Thyroid gland (tissue), 4 donors: ENCODE measurements around the gene AAMDC. TPM values are rescaled to one million over a fixed set of nuclear protein-coding genes. Genes with fewer than 3 reads are reported as not detected.
"Not testable (repeated sequence)": the region's sequence is repeated elsewhere in the genome, so short reads cannot be mapped to it uniquely, and the experiment has no call there.

Experiments used
- DNase-seq, 2 donors: peaks; one replicate each; pipeline ENCODE4 v3.0.0-alpha.2; 2019
- H3K27ac ChIP-seq, 3 donors: fragments of 200-600 bp; sonication (generic); 1 replicate in 2 of 3; 2 replicates in 1 of 3; pipeline ENCODE4 v1.5.1; 2016 to 2019; ENCODE audit warnings: mild to moderate bottlenecking in 1 of 3, moderate library complexity in 1 of 3
- H3K27me3 ChIP-seq: fragments of 200-600 bp; sonication (generic); one replicate; pipeline ENCODE4 v1.5.1; 2019
- H3K36me3 ChIP-seq, 2 donors: fragments of 200-600 bp; sonication (generic); one replicate each; pipeline ENCODE4 v1.5.1; 2016 to 2019
- H3K4me1 ChIP-seq, 2 donors: fragments of 200-600 bp; sonication (generic); one replicate each; pipeline ENCODE4 v1.5.1; 2017 to 2019
- H3K4me3 ChIP-seq, 3 donors: fragments of 200-600 bp; sonication (generic); replicated peaks in 1 of 3; 1 replicate in 2 of 3; 2 replicates in 1 of 3; pipeline ENCODE4 v1.5.1; 2016; ENCODE audit warnings: mild to moderate bottlenecking in 1 of 3
- H3K9me3 ChIP-seq: fragments of 200-600 bp; sonication (generic); one replicate; pipeline ENCODE4 v1.5.1; 2017
- POLR2A ChIP-seq, 2 donors: fragments of 450-650 bp; IDR thresholded peaks; one replicate each; pipeline ENCODE4 v1.6.1; 2017; ENCODE audit warnings: antibody characterized with exemption in 2 of 2, mild to moderate bottlenecking in 2 of 2, moderate library complexity in 1 of 2
- WGBS, 2 donors: methylation state at CpG; one replicate each; pipeline ENCODE4 v1.1.5; 2017; 5-methylcytosine and 5-hydroxymethylcytosine counted together
- intact Hi-C: fragments of 100-400 bp; cut with DNase I; formaldehyde crosslinking; loops from one replicate; pipeline ENCODE4 v1.15.1; 2023
- total RNA-seq, 4 donors: library from RNA; depleted of rRNA; stranded (reverse); fragments of >200 nt; gene quantifications; one replicate each; pipeline ENCODE4 v1.2.3, GENCODE V29; 2016
- TF ChIP-seq, protein P1 (sequence below), 6 experiments: fragments of 200-600 bp in 3 of 6; fragments of 450-650 bp in 3 of 6; sonication (generic) in 3 of 6; IDR thresholded peaks; one replicate each; pipeline ENCODE4 v1.5.1; 2016 to 2019; ENCODE audit warnings: antibody characterized with exemption in 6 of 6, mild to moderate bottlenecking in 2 of 6, inconsistent platforms in 1 of 6, moderate library complexity in 1 of 6

AAMDC gene
- total RNA-seq, 4 donors from 2014 or later = 33.6 to 60.5 (median 39.0) TPM

DNA sequence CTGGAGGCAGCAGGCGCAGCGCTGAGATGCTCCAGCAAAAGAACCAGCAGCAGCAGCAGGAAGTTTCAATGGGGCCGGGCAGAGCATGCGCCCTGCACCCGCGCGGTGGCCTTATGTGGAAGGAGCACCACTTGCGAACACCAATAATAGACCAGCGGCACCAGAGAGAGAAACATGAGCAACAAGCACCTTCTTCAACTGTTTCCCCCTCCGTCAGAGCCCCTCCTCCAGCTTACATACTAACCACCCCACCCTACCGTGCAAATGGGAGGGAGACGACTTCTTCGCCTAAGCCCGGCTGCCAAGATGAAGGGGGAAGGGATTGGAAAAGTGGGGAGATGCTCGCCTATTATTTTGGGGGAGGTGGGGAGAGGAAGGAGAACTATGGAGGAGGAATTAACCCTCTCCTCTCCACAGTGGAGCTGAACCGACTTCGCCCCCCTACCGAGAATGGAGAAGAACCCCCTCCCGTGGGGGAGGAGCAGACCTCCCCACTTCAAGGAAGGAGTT lies 1.5 kb upstream of the AAMDC start:
- peaks cover 10 to 35% of the 10 kb centered on the region in 2 donors for H3K4me1 ChIP-seq
- DNase-seq = peak; percentile 87 to 89
- no peaks in the 10 kb centered on the region for H3K9me3 ChIP-seq
- H3K36me3 ChIP-seq = no peaks in the 10 kb centered on the region
- WGBS, 2 donors = 1% methylated on average over 19 of the region's 19 CpGs
- intact Hi-C loops = no loop called here
- peak overlapping the region; percentile 69 to 99 (median 99) for H3K4me3 ChIP-seq
- TF ChIP-seq, protein P1, sequence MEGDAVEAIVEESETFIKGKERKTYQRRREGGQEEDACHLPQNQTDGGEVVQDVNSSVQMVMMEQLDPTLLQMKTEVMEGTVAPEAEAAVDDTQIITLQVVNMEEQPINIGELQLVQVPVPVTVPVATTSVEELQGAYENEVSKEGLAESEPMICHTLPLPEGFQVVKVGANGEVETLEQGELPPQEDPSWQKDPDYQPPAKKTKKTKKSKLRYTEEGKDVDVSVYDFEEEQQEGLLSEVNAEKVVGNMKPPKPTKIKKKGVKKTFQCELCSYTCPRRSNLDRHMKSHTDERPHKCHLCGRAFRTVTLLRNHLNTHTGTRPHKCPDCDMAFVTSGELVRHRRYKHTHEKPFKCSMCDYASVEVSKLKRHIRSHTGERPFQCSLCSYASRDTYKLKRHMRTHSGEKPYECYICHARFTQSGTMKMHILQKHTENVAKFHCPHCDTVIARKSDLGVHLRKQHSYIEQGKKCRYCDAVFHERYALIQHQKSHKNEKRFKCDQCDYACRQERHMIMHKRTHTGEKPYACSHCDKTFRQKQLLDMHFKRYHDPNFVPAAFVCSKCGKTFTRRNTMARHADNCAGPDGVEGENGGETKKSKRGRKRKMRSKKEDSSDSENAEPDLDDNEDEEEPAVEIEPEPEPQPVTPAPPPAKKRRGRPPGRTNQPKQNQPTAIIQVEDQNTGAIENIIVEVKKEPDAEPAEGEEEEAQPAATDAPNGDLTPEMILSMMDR (IDR thresholded peaks at IDR 0.05) = peak in 4 of 6 experiments; percentile 12 to 40 (median 22)
- TF ChIP-seq POLR2A (IDR thresholded peaks at IDR 0.05) = peak in 1 of 2 donors; percentile 77
- H3K27me3 ChIP-seq = no peaks in the 10 kb centered on the region
- peak overlapping the region; percentile 95 to 98 (median 96) for H3K27ac ChIP-seq

GRCh38 chr11:77819921-77820564 lies 901 bp upstream of the AAMDC start:
- Histone ChIP-seq H3K4me3 (peak overlapping the region; percentile 69 to 99 (median 99)), H3K4me1 (peaks cover 10 to 35% of the 10 kb centered on the region in 2 donors), H3K9me3 (no peaks in the 10 kb centered on the region), H3K27ac (peak overlapping the region; percentile 95 to 98 (median 96)), H3K27me3 (no peaks in the 10 kb centered on the region), H3K36me3 (no peaks in the 10 kb centered on the region)
- intact Hi-C loops = loop anchor here (5.0 kb wide), 1 partner anchor 172 kb away; the partner anchor contains the start of gene INTS4
- DNase-seq = peak; percentile 60 to 66
- TF ChIP-seq, protein P1 (IDR thresholded peaks at IDR 0.05) = no peak
- no peak for TF ChIP-seq POLR2A (IDR thresholded peaks at IDR 0.05)
- 0% methylated on average over 9 to 12 of the region's 55 CpGs for WGBS, 2 donors

DNA sequence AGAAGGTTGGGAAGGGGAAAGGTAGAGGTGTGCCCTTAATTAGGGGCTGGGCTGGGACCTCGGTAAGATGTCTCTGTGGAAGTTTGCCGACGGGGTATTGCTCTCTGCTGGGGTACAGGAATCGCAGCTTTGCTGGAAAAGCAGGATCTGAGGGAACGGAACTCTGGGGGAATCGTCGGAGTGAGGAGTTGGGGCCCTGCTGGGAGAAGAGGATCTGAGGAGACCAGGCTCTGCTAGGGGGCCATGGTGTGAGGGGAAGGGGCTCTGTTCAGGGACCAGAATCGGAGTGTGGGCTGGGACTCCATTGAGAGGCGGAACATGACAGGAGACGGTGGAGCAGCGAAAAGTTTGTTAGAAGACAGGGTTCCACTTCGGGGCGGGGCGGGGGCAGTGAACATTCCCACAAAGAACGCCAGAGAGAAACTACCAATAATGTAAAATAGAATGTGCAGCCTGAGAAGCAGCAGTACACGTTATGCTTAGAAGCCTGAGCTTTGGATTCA lies 456 bp downstream of the AAMDC start:
- intact Hi-C loops = loop anchor here (5.0 kb wide), 1 partner anchor 171 kb away; the partner anchor contains the start of gene INTS4
- 1 to 3% methylated on average over 16 of the region's 16 CpGs for WGBS, 2 donors

GRCh38 chr11:77822126-77822525 lies 1.2 kb downstream of the AAMDC start:
- 71 to 72% methylated on average over 13 of the region's 13 CpGs for WGBS, 2 donors
- not testable (repeated sequence) for H3K9me3 ChIP-seq, H3K36me3 ChIP-seq, DNase-seq, H3K27me3 ChIP-seq, H3K27ac ChIP-seq
- intact Hi-C loops = loop anchor here (5.0 kb wide), 1 partner anchor 170 kb away; the partner anchor contains the start of gene INTS4
- Histone ChIP-seq H3K4me3 (peak overlapping the region in 1 of 3 donors; percentile 99), H3K4me1 (peaks cover 10 to 30% of the 10 kb centered on the region in 2 donors)

More for the DNA sequence above, 456 bp downstream of the AAMDC start:
- peaks cover 10 to 35% of the 10 kb centered on the region in 2 donors for H3K4me1 ChIP-seq
- no peaks in the 10 kb centered on the region for H3K27me3 ChIP-seq
- DNase-seq = peak; percentile 20 to 35
- peak overlapping the region; percentile 35 to 98 (median 65) for H3K27ac ChIP-seq
- no peaks in the 10 kb centered on the region for H3K9me3 ChIP-seq
- peak overlapping the region; percentile 43 to 99 (median 58) for H3K4me3 ChIP-seq
- H3K36me3 ChIP-seq = no peaks in the 10 kb centered on the region
- TF ChIP-seq, protein P1 (IDR thresholded peaks at IDR 0.05) = no peak
- TF ChIP-seq POLR2A (IDR thresholded peaks at IDR 0.05) = no peak

- Histone ChIP-seq H3K27ac (peak overlapping the region; percentile 6 to 19 (median 11)), H3K36me3 (no peaks in the 10 kb centered on the region), H3K4me3 (no peak overlapping the region), H3K27me3 (no peaks in the 10 kb centered on the region), H3K4me1 (peaks cover 4 to 21% of the 10 kb centered on the region in 2 donors), H3K9me3 (no peaks in the 10 kb centered on the region)
- no peak for TF ChIP-seq POLR2A (IDR thresholded peaks at IDR 0.05)
- TF ChIP-seq, protein P1 (IDR thresholded peaks at IDR 0.05) = no peak
- WGBS, 2 donors = 26 to 32% methylated on average over 1 of the region's 1 CpG
- intact Hi-C loops = loop anchor here (5.0 kb wide), 1 partner anchor 169 kb away; the partner anchor contains the start of gene INTS4
- no peak for DNase-seq
Measured at GRCh38 chr11:77823775-77824174, 2.8 kb downstream of the AAMDC start.
